ENCODE results near the gene ALDH1L2.
A peak's percentile ranks its signal among the peaks of the same experiment; 100 is the strongest.

ALDH1L2 gene

DNA sequence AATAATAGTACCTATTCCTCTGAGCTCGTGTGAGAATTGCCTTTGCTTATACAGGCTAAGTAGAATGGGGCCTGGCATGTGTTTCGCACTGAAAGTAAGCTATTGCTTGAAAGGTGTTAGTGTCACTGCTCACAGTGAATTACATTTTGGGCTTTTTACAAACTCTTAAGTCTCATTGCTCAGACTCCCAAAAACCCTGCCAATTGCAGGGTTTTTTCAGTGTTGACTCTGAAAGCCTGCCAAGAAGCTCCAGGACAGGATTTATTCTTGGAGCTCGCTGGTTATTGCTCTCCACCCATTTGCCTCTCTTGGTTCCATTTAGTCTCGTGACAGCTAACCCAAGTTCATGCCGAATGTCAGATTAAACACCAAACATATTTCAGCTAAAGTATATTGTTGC, 58.4 kb downstream of the ALDH1L2 start:
- Histone ChIP-seq H3K4ac (ENCODE audit: low read depth, low read length) (no peak overlapping the region), H3K9ac (ENCODE audit: low read length) (no peak overlapping the region), H4K12ac (ENCODE audit: low read depth, low read length) (no peak overlapping the region), H4K91ac (ENCODE audit: low read depth, low read length) (peak overlapping the region; percentile 75), H2BK12ac (ENCODE audit: low read length) (peak overlapping the region; percentile 91), H2BK5ac (ENCODE audit: low read depth, low read length, poor library complexity) (no peak overlapping the region), H3K23ac (ENCODE audit: low read length) (no peak overlapping the region), H3K27me3 (ENCODE audit: insufficient read depth, low read length) (no peaks in the 10 kb centered on the region), H2AK5ac (ENCODE audit: low read length) (no peak overlapping the region), H2BK120ac (ENCODE audit: insufficient read depth, low read length, poor library complexity) (no peak overlapping the region), H2AFZ (ENCODE audit: insufficient read depth, low read length, poor library complexity) (no peak overlapping the region), H3K79me2 (ENCODE audit: control insufficient read depth, insufficient read depth, low read length, poor library complexity) (no peaks in the 10 kb centered on the region), H3K4me2 (ENCODE audit: low read length) (no peak overlapping the region), H3K36me3 (ENCODE audit: control insufficient read depth in 1 of 2, insufficient read depth in 2 of 2, low read length in 2 of 2) (no peaks in the 10 kb centered on the region), H3K4me1 (ENCODE audit: control insufficient read depth in 1 of 2, insufficient read depth in 2 of 2, low read length in 2 of 2) (peaks cover 8 to 9% of the 10 kb centered on the region in 2 experiments), H3K79me1 (ENCODE audit: low read length) (peaks cover 6% of the 10 kb centered on the region), H3K9me3 (ENCODE audit: insufficient read depth, low read depth, low read length) (no peaks in the 10 kb centered on the region), H3K14ac (ENCODE audit: low read length) (no peak overlapping the region), H4K8ac (ENCODE audit: low read depth, low read length) (no peak overlapping the region), H3K4me3 (ENCODE audit: low read depth, low read length) (no peak overlapping the region), H3K18ac (ENCODE audit: low read length) (no peak overlapping the region), H3K27ac (ENCODE audit: low read depth, low read length) (peak overlapping the region; percentile 13)
- DNase-seq = no peak
- WGBS (ENCODE audit: extremely low coverage, insufficient coverage, insufficient read length) = no CpG with 5 or more reads among the region's 5 CpGs

DNA sequence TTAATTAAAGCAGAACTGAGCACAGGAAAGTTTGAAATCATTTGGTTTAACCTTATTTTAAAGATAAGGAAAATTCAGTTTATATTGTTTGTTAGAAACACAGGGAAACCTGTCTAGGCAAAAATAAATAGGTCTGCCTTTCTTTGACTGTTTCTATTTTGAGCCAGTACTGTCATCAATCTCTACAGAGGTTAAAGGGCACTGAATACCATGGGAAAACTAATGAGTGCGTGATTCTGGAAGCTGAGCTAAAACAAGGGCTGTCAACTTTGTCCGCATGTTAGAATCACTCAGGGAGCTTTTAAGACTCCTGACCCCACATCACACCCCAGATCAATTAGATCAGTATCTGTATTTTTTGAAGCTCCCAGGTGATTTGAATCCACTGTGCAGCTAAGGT, 59.3 kb downstream of the ALDH1L2 start:
- WGBS (ENCODE audit: extremely low coverage, insufficient coverage, insufficient read length) = no CpG with 5 or more reads among the region's 2 CpGs
- Histone ChIP-seq H3K14ac (ENCODE audit: low read length) (no peak overlapping the region), H3K79me2 (ENCODE audit: control insufficient read depth, insufficient read depth, low read length, poor library complexity) (no peaks in the 10 kb centered on the region), H3K4me1 (ENCODE audit: control insufficient read depth in 1 of 2, insufficient read depth in 2 of 2, low read length in 2 of 2) (peaks cover 12% of the 10 kb centered on the region in 2 experiments), H2AK5ac (ENCODE audit: low read length) (no peak overlapping the region), H2BK12ac (ENCODE audit: low read length) (no peak overlapping the region), H2AFZ (ENCODE audit: insufficient read depth, low read length, poor library complexity) (no peak overlapping the region), H4K8ac (ENCODE audit: low read depth, low read length) (no peak overlapping the region), H3K23ac (ENCODE audit: low read length) (no peak overlapping the region), H3K27ac (ENCODE audit: low read depth, low read length) (peak overlapping the region; percentile 84), H3K4me2 (ENCODE audit: low read length) (no peak overlapping the region), H3K79me1 (ENCODE audit: low read length) (peaks cover 7% of the 10 kb centered on the region), H4K91ac (ENCODE audit: low read depth, low read length) (no peak overlapping the region), H3K4me3 (ENCODE audit: low read depth, low read length) (no peak overlapping the region), H3K4ac (ENCODE audit: low read depth, low read length) (no peak overlapping the region), H4K12ac (ENCODE audit: low read depth, low read length) (no peak overlapping the region), H3K9me3 (ENCODE audit: insufficient read depth, low read depth, low read length) (no peaks in the 10 kb centered on the region), H3K9ac (ENCODE audit: low read length) (no peak overlapping the region), H3K27me3 (ENCODE audit: insufficient read depth, low read length) (no peaks in the 10 kb centered on the region), H2BK5ac (ENCODE audit: low read depth, low read length, poor library complexity) (no peak overlapping the region), H2BK120ac (ENCODE audit: insufficient read depth, low read length, poor library complexity) (no peak overlapping the region), H3K36me3 (ENCODE audit: control insufficient read depth in 1 of 2, insufficient read depth in 2 of 2, low read length in 2 of 2) (no peaks in the 10 kb centered on the region), H3K18ac (ENCODE audit: low read length) (no peak overlapping the region)
- no peak for DNase-seq

DNA sequence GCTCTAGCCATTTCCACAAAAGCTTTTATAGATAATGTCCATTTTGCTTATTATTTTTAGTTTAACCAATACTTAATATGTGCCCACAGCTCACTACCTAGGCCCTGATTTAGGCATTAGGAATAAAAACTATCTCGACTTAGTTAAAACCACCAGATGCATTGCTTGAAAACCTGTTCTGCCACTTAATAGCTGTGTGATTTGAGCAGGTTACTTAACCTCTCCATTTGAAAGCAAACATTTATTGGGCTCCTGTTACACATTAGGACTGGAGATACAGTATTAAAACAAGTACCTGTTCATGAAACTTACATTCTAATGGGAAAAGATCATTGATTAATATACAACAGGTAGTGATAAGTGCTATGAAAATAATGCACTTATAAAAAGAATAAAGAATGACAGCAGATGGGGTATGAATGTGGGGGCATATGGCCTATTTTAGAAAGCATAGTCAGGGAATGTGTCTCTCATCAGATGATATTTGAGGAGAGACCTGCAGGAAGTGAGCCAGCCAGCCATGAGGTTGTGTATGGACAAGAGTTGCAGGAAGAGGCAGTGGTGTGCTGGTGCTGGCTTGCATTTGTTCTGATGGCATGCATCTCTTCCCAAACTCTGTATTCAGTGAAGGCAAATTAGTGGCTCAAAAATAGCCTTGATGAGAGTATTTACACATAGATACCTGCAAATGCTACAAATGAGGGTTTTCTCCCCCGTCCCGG, 63.9 kb downstream of the ALDH1L2 start:
- Histone ChIP-seq H2AFZ (ENCODE audit: insufficient read depth, low read length, poor library complexity) (no peak overlapping the region), H3K14ac (ENCODE audit: low read length) (no peak overlapping the region), H3K18ac (ENCODE audit: low read length) (no peak overlapping the region), H3K27ac (ENCODE audit: low read depth, low read length) (peak overlapping the region; percentile 78), H3K4ac (ENCODE audit: low read depth, low read length) (no peak overlapping the region), H3K9ac (ENCODE audit: low read length) (no peak overlapping the region), H3K4me2 (ENCODE audit: low read length) (no peak overlapping the region), H2BK12ac (ENCODE audit: low read length) (no peak overlapping the region), H4K12ac (ENCODE audit: low read depth, low read length) (no peak overlapping the region), H3K79me1 (ENCODE audit: low read length) (peaks cover 6% of the 10 kb centered on the region), H4K91ac (ENCODE audit: low read depth, low read length) (peak overlapping the region; percentile 65), H3K9me3 (ENCODE audit: insufficient read depth, low read depth, low read length) (no peaks in the 10 kb centered on the region), H3K4me3 (ENCODE audit: low read depth, low read length) (no peak overlapping the region), H2BK120ac (ENCODE audit: insufficient read depth, low read length, poor library complexity) (no peak overlapping the region), H4K8ac (ENCODE audit: low read depth, low read length) (no peak overlapping the region), H3K27me3 (ENCODE audit: insufficient read depth, low read length) (no peaks in the 10 kb centered on the region), H2BK5ac (ENCODE audit: low read depth, low read length, poor library complexity) (no peak overlapping the region), H3K23ac (ENCODE audit: low read length) (no peak overlapping the region), H2AK5ac (ENCODE audit: low read length) (no peak overlapping the region), H3K4me1 (ENCODE audit: control insufficient read depth in 1 of 2, insufficient read depth in 2 of 2, low read length in 2 of 2) (peaks cover 12 to 15% of the 10 kb centered on the region in 2 experiments), H3K79me2 (ENCODE audit: control insufficient read depth, insufficient read depth, low read length, poor library complexity) (no peaks in the 10 kb centered on the region), H3K36me3 (ENCODE audit: control insufficient read depth in 1 of 2, insufficient read depth in 2 of 2, low read length in 2 of 2) (peaks cover 0 to 3% of the 10 kb centered on the region in 2 experiments)
- DNase-seq = peak in 1 of 2 donors; percentile 50
- no CpG with 5 or more reads among the region's 3 CpGs for WGBS (ENCODE audit: extremely low coverage, insufficient coverage, insufficient read length)

DNA sequence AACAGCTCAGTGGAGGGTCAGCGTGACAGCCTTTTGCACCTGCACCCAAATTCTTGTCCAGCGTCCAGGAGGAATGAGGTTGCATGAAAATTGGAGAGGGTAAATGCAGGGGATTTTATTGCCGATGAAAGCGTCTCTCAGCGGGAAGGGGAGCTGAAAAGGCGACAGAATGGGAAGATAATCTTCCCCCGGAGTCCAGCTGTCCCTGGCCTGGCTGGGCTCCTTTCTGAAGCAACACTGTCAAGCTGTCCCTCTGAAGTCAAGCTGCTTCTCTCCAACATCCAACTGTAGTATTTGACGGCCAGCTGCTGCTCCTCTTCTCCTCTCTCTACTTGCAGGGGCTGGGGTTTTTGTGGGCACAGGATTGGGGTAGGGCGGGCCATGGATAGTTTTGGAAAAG, 65.5 kb downstream of the ALDH1L2 start:
- Histone ChIP-seq H2AK5ac (ENCODE audit: low read length) (no peak overlapping the region), H3K9me3 (ENCODE audit: insufficient read depth, low read depth, low read length) (no peaks in the 10 kb centered on the region), H3K14ac (ENCODE audit: low read length) (no peak overlapping the region), H3K36me3 (ENCODE audit: control insufficient read depth in 1 of 2, insufficient read depth in 2 of 2, low read length in 2 of 2) (peaks cover 0 to 3% of the 10 kb centered on the region in 2 experiments), H3K27ac (ENCODE audit: low read depth, low read length) (no peak overlapping the region), H3K79me1 (ENCODE audit: low read length) (peaks cover 6% of the 10 kb centered on the region), H3K4ac (ENCODE audit: low read depth, low read length) (no peak overlapping the region), H3K23ac (ENCODE audit: low read length) (no peak overlapping the region), H4K12ac (ENCODE audit: low read depth, low read length) (no peak overlapping the region), H3K18ac (ENCODE audit: low read length) (no peak overlapping the region), H3K4me1 (ENCODE audit: control insufficient read depth in 1 of 2, insufficient read depth in 2 of 2, low read length in 2 of 2) (peaks cover 9 to 14% of the 10 kb centered on the region in 2 experiments), H2BK12ac (ENCODE audit: low read length) (peak overlapping the region; percentile 65), H4K91ac (ENCODE audit: low read depth, low read length) (no peak overlapping the region), H3K4me2 (ENCODE audit: low read length) (no peak overlapping the region), H3K9ac (ENCODE audit: low read length) (no peak overlapping the region), H3K79me2 (ENCODE audit: control insufficient read depth, insufficient read depth, low read length, poor library complexity) (no peaks in the 10 kb centered on the region), H3K4me3 (ENCODE audit: low read depth, low read length) (no peak overlapping the region), H2AFZ (ENCODE audit: insufficient read depth, low read length, poor library complexity) (no peak overlapping the region), H4K8ac (ENCODE audit: low read depth, low read length) (no peak overlapping the region), H2BK5ac (ENCODE audit: low read depth, low read length, poor library complexity) (no peak overlapping the region), H2BK120ac (ENCODE audit: insufficient read depth, low read length, poor library complexity) (no peak overlapping the region), H3K27me3 (ENCODE audit: insufficient read depth, low read length) (no peaks in the 10 kb centered on the region)
- DNase-seq = no peak
- no CpG with 5 or more reads among the region's 9 CpGs for WGBS (ENCODE audit: extremely low coverage, insufficient coverage, insufficient read length)
